GM15510 (cell line): ENCODE results near the gene REV3L.
A peak's percentile ranks its signal among the peaks of the same experiment; 100 is the strongest.

Experiments
- POLR2A ChIP-seq: IDR thresholded peaks from 3 replicates; pipeline ENCODE4 v1.6.1; 2011; ENCODE audit warnings: borderline replicate concordance; ENCODE audit not compliant: insufficient read length; ENCODE audit errors: extremely low read depth

Gene REV3L

DNA sequence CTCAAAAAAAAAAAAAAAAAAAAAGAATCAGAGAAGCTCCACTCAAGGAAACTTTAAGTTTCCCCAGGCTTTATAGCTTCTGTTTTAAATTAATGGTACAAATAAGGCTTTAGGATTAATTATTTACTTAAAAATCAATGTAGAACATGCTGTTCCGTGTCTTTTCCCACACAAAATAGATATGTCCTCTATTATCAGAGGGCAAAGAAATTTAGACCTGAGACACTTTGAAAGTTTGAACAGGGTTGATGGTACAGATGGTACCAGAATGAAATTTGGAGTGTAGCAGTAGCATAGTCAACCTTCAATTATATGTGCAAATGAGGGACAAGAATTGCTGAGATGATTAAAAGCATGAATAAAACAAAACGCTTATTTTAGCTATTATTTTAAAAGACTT lies 32.2 kb upstream of the REV3L start:
- no peak for TF ChIP-seq POLR2A

DNA sequence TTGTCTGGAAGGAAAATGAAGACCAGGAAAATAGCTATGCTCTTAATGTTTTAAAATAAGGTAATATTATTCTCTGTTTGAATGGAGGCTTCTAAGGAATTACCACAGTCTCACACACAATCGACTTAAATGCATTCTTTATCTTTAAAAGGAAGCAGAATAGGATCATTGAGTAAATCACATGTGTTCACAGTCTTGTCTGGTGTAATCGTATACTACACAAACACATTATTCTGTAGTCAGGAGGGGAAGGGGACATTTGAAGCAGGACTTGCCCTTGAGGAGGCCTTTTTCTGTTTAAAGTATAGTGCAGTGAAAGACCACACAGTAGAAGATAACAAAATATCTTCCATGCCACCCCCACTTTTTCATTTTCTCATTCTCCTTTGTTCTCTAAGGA lies 20.6 kb upstream of the REV3L start:
- TF ChIP-seq POLR2A = no peak

DNA sequence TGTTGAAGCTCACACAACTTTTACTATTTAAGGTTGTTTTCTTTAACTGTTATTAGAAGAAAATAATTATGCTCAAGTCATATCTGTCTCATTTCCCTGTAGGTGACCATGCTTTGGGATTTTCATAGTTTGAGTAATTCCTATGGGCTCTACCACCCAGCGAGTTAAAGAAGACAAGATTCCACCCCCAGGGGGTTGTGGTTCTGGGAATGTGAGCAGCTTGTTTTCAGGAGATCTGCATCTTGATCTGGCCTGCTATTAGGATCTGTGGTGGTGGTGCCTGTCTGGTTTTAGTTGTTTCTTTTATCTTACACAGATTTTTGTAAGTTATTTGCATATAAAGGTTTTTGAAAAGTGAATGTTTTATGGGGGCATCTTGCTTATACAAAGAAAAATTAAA lies 20.2 kb upstream of the REV3L start:
- TF ChIP-seq POLR2A = no peak

DNA sequence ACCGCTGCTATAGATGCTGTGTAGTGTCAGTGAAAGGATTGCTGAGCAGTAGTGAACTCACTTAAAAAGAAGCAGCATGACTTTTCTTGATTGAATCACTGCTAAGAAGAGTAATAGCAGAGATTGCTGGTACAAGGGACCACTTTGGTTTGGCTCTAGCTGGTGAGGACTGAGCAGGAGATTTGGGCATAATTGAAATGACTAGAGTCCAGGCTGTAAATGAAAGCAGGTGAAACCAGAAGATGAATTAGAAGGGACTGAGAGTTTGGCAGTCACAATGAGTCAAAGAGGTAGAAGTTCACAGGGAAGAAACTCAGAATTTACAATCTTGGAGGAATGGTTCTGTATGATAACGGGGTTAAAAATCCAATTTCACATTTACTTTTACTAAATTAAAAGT lies 19.1 kb upstream of the REV3L start:
- TF ChIP-seq POLR2A = no peak

- TF ChIP-seq POLR2A = no peak
Observed at GRCh38 chr6:111499269-111499793, 16.3 kb upstream of the REV3L start.

- no peak for TF ChIP-seq POLR2A
Observed at GRCh38 chr6:111494951-111495635, 12.1 kb upstream of the REV3L start.

GRCh38 chr6:111492499-111492898 lies 9.5 kb upstream of the REV3L start:
- no peak for TF ChIP-seq POLR2A

DNA sequence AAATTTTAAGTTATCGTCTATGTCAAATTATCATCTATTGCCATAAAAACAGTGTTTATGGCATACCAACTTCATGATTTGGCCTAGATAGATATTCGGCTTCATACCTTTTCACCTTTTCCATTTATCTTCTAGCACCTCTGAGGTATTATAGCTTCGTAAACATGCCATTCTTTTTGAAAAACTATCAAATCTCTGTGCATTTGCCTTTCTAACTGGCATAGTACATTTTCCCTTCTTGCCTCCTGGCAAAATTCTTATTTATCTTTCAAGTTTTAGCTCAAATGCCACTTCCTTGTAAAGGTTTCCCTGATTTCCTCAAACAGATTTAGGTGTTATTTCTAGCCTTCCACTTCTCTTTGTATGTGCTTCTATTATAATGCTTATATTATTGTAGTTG lies 7.0 kb upstream of the REV3L start:
- TF ChIP-seq POLR2A = no peak

DNA sequence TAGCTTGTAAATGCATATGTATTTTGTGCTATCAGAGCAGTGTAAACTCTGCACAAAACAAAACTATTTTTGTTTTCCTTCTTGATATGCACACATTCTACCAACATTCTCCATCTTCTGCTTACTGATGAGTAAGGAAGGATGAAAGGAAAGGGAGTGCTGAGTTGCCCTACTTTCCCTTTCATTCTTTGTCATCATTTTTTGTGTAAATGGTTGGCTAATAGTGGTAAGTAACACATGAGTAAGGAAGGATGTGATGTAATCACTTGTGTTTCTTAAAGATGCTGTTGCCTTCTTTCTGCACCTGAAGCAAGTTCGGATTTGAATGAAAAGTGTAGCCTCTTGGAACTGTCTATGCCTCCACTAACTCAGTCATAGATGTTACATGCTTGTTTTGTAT lies 4.6 kb upstream of the REV3L start:
- TF ChIP-seq POLR2A = no peak

DNA sequence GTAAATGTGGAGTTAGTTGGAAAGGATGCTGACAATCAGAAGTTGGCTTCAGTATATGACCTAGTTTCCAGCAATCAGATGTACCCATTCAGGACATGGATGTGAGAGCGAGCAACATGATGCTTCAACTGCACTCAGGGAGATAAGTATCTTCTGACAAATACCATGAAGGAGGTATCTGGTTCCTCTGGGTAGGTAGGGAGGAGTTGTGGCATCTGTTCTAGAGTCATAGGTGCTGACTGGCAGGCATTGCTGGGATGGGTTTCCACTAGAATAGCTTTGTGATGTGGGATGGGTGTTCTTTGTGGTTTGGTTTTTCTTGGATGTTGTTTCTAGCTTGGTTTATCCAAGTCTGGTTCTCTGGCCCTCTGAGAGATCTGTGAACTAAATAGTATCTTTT lies 3.9 kb upstream of the REV3L start:
- TF ChIP-seq POLR2A = no peak

- no peak for TF ChIP-seq POLR2A
Observed at GRCh38 chr6:111486475-111486874, 3.5 kb upstream of the REV3L start.

DNA sequence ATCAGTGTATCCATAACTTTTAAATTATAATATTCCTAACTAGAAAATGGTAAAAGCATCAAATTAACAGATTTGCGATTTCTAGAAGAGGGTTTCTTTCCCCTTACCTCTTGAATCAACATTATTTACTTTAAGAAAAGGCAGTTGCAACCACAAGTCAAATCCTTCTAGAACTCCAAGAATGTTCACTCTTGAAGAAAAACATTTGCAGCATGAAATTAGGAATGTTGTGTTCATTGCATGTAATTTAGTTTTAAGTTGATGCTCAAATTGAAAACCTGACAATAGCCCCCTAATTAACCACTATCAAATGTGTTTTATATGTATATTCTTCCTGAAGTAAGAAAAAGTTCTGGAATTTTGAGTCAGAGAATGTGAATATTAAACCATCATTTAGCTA lies 2.3 kb upstream of the REV3L start:
- no peak for TF ChIP-seq POLR2A

DNA sequence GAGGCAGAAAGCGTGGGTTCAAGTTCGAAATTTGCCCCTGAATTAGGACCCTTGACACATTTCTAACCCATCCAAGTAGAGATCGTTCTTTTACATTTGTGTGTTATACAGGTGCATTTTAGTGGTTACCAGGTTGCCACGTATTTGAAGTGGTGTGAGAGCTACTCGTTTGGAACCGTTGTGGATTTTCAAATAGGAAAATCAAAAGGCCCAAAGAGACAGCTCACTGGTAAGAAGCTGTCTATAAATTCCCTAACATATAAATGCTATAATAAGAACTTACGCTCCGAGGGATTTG lies 1.6 kb upstream of the REV3L start:
- TF ChIP-seq POLR2A = no peak

- TF ChIP-seq POLR2A = peak; percentile 98
Observed at GRCh38 chr6:111483736-111484632, 966 bp upstream of the REV3L start.

- TF ChIP-seq POLR2A = peak; percentile 34
Observed at GRCh38 chr6:111482188-111482958, 645 bp downstream of the REV3L start.
